GM20000 (cell line): Measurements from ENCODE around the gene IGFBP5.

Source experiments
- DNase-seq: peaks from one replicate; pipeline ENCODE4 v3.0.0; 2012; ENCODE audit warnings: low spot score
- CTCF ChIP-seq: IDR thresholded peaks from 2 replicates; pipeline ENCODE4 v1.5.1; 2012; ENCODE audit warnings: mild to moderate bottlenecking, control low read depth; ENCODE audit errors: extremely low read depth, missing control alignments

IGFBP5 gene

GRCh38 chr2:216644842-216645635 is 50.3 kb downstream of the IGFBP5 start:
- no peak for DNase-seq
- TF ChIP-seq CTCF: no peak

GRCh38 chr2:216643986-216644659 is 51.2 kb downstream of the IGFBP5 start:
- no peak for DNase-seq
- no peak for TF ChIP-seq CTCF

DNA sequence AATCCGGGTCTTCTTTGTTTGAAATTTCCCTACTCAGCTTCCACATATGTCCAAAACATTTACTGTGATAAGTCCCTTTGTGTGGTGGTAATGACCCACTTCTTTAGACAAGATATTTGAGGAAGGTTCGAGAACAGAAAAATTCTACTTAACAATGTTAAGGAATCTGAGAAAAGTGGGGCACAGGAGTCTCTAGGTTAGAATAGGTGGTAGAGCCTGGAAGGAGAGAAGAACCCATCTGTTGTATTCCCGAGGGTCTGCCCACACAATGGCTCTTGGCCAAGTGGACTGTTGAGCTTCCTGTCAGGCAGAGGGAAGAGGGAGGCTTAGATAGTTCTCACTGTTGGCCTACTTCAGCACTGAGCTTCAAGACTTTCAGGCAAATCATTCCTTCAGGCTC is 57.9 kb downstream of the IGFBP5 start:
- DNase-seq: no peak
- TF ChIP-seq CTCF: no peak

- no peak for TF ChIP-seq CTCF
- no peak for DNase-seq
Measured at GRCh38 chr2:216636551-216637450, 58.5 kb downstream of the IGFBP5 start.

DNA sequence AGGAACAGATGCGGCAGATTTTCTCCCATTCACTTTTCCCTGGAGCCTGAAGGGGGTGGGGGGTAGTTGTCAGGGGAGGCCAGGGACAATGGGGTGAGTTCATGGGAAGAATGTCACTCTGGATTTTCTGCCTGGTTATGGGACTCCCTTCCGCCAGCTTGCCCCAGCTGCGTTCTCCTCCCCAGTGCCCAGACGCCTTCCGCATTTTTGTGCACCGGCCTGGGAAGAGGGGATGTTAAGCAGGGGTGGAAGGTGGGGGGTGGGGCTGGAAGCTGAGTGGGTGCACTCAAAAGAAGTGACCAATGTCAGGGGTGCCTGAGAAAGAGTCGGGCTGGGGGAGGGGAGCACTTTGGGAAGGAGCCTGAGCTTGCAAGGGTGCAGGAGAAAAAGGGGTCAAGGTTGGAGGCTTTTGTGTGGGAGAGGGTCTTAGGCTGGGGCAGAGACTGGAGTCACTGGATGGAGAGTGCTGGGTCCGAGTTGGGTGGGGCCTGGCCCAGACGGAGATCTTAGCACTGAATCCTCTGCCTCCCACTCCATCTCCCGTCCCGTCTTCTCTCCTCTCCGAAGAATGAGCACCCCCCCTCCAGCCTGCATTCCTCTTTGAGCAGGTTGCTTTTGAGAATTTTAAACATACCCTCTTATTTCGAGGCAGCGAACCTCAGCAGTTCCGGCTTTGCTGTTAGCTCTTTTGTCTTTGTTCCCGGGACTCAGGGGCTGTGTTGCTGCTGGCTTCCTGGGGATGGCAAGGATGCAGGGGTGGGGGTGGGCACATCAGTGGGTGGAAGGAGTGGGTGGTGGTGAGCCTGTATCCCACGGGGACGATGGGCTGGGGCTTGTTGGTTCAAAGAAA is 59.4 kb downstream of the IGFBP5 start:
- DNase-seq: no peak
- no peak for TF ChIP-seq CTCF

- DNase-seq: no peak
- TF ChIP-seq CTCF: no peak
Measured at GRCh38 chr2:216635171-216635570, 60.2 kb downstream of the IGFBP5 start.
